ENCODE results near the gene BATF3. TPM values are rescaled to one million over a fixed set of nuclear protein-coding genes. Genes with fewer than 3 reads are reported as not detected.
A peak's percentile ranks its signal among the peaks of the same experiment; 100 is the strongest.
"Not testable (repeated sequence)": the region's sequence is repeated elsewhere in the genome, so short reads cannot be mapped to it uniquely, and the experiment has no call there.

Gene BATF3
- total RNA-seq, 1 donor from 2014 or later: 18.4 TPM

GRCh38 chr1:212664409-212665199 is 35.0 kb downstream of the BATF3 start:
- no peak for TF ChIP-seq CTCF (IDR thresholded peaks at IDR 0.05)
- DNase-seq (ENCODE audit: low spot score in 2 of 2): no peak
- H3K27me3 ChIP-seq: no peaks in the 10 kb centered on the region
- H3K4me3 ChIP-seq: no peak overlapping the region
- peaks cover 0 to 9% of the 10 kb centered on the region in 2 donors for H3K4me1 ChIP-seq
- no peak overlapping the region for H3K27ac ChIP-seq
- intact Hi-C loops (cut with DNase I): loop anchor here (1.0 to 5.0 kb wide), 3 partner anchors 34 to 333 kb away; partner anchors contain the start of gene BATF3
- no peaks in the 10 kb centered on the region for H3K9me3 ChIP-seq
- H3K36me3 ChIP-seq: no peaks in the 10 kb centered on the region

DNA sequence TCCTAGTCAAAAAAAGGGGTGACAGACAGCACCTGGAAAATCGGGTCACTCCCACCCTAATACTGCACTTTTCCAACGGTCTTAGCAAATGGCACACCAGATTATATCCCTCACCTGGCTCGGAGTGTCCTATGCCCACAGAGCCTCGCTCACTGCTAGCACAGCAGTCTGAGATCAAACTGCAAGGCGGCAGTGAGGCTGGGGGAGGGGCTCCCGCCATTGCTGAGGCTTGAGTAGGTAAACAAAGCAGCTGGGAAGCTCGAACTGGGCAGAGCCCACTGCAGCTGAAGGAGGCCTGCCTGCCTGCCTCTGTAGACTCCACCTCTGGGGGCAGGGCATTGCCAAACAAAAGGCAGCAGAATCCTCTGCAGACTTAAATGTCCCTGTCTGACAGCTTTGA is 41.4 kb downstream of the BATF3 start:
- intact Hi-C loops (cut with DNase I); H3K9me3 ChIP-seq; H3K27me3 ChIP-seq; DNase-seq (ENCODE audit: low spot score in 2 of 2); H3K27ac ChIP-seq; H3K4me1 ChIP-seq; H3K36me3 ChIP-seq; H3K4me3 ChIP-seq: not testable (repeated sequence)

- Histone ChIP-seq H3K4me1 (no peaks in the 10 kb centered on the region), H3K4me3 (no peak overlapping the region), H3K36me3 (no peaks in the 10 kb centered on the region), H3K27me3 (no peaks in the 10 kb centered on the region), H3K27ac (no peak overlapping the region), H3K9me3 (no peaks in the 10 kb centered on the region)
- no peak for TF ChIP-seq CTCF (IDR thresholded peaks at IDR 0.05)
- intact Hi-C loops (cut with DNase I): no loop called here
- DNase-seq (ENCODE audit: low spot score in 2 of 2): no peak
These were observed 42.9 kb downstream of the BATF3 start for GRCh38 chr1:212656730-212657129.

DNA sequence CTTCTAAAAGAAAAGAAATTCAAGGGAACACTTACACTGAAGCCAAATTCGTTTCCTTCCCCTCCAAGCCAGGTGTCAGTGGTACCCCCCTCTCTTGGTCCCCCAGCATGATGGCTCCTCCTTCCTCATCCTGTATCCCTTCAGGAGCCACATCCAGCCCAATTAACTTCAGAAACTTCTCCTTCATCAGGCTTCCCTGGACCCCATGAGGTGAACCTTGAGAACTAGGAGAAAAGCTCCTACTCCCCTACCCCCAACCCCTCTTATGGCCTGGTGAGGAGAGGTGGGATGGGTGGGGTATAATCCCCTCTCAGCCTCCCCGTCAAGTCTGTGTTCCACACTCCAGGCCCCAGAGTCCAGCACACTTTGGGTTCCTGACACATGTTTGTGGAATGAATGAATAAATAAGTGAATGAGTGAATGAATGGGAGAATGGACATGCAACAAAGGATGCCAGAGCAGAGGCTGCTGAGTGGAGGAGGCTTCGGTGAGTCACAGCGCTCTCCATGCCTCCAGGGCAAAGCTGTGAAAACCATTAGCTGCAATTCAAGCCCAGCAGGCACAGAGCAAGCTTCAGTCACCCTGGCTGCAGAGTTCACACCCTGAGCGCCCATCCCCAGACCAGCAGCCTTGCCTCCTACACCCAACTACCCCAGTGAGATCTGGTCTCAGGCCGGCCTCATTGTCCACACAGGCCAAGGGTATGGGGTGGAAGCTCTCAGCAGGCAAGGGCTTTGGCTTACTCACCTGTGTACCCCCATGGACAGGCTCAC is 43.8 kb downstream of the BATF3 start:
- intact Hi-C loops (cut with DNase I): no loop called here
- Histone ChIP-seq H3K27ac (no peak overlapping the region), H3K27me3 (no peaks in the 10 kb centered on the region), H3K4me3 (no peak overlapping the region), H3K36me3 (no peaks in the 10 kb centered on the region), H3K9me3 (no peaks in the 10 kb centered on the region), H3K4me1 (no peaks in the 10 kb centered on the region)
- no peak for DNase-seq (ENCODE audit: low spot score in 2 of 2)
- no peak for TF ChIP-seq CTCF (IDR thresholded peaks at IDR 0.05)

DNA sequence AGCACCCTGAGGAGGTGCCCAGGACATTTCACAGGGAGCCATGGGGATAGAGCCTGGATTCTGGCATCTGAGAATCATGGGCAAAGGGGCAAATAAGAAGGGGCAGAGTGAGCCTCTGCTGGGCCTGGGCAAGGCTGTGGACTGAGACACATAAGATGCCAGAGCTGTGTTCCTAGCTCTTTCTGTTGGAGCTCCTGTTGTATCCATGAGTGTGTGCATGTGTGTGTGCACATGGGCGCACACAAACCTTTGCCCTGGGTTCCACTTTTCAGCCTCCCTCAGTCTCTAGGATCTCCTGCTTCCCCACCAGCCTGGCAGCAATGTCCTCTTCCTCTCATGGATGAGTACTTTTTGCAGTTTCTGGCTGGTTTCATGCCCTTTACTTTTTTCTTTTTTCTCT is 47.0 kb downstream of the BATF3 start:
- no peaks in the 10 kb centered on the region for H3K27me3 ChIP-seq
- no peaks in the 10 kb centered on the region for H3K9me3 ChIP-seq
- TF ChIP-seq CTCF (IDR thresholded peaks at IDR 0.05): no peak
- intact Hi-C loops (cut with DNase I): no loop called here
- no peak overlapping the region for H3K27ac ChIP-seq
- H3K36me3 ChIP-seq: no peaks in the 10 kb centered on the region
- peaks cover 4 to 9% of the 10 kb centered on the region in 2 donors for H3K4me1 ChIP-seq
- no peak overlapping the region for H3K4me3 ChIP-seq
- DNase-seq (ENCODE audit: low spot score in 2 of 2): no peak

GRCh38 chr1:212651977-212652376 is 47.7 kb downstream of the BATF3 start:
- Histone ChIP-seq H3K4me3 (no peak overlapping the region), H3K36me3 (no peaks in the 10 kb centered on the region), H3K27me3 (no peaks in the 10 kb centered on the region), H3K9me3 (no peaks in the 10 kb centered on the region), H3K27ac (peak overlapping the region in 1 of 2 donors; percentile 21), H3K4me1 (peaks cover 4 to 9% of the 10 kb centered on the region in 2 donors)
- DNase-seq (ENCODE audit: low spot score in 2 of 2): no peak
- no peak for TF ChIP-seq CTCF (IDR thresholded peaks at IDR 0.05)
- intact Hi-C loops (cut with DNase I): no loop called here
